Neuronal stem cell (in vitro differentiated cells): Measurements from ENCODE around the gene ADGRL3.

ENCODE experiments used
- DNase-seq: peaks from one replicate; pipeline ENCODE4 v3.0.0-alpha.2; 2013; ENCODE audit warnings: low spot score
- H2AFZ ChIP-seq: one replicate; pipeline ENCODE4 v1.6.1; 2013; ENCODE audit warnings: mild to moderate bottlenecking, low read length, inconsistent platforms
- H2AK5ac ChIP-seq: 2 replicates; pipeline ENCODE4 v1.6.1; 2013; ENCODE audit warnings: low read depth, mild to moderate bottlenecking, inconsistent platforms, low read length, moderate library complexity, mixed read lengths
- H2BK120ac ChIP-seq: 2 replicates; pipeline ENCODE4 v1.6.1; 2013; ENCODE audit warnings: low read depth, mild to moderate bottlenecking, inconsistent platforms, low read length, moderate library complexity, mixed read lengths
- H2BK12ac ChIP-seq: one replicate; pipeline ENCODE4 v1.6.1; 2013; ENCODE audit warnings: low read length, inconsistent platforms
- H2BK15ac ChIP-seq: 2 replicates; pipeline ENCODE4 v1.6.1; 2013; ENCODE audit warnings: mild to moderate bottlenecking, low read length, inconsistent platforms, mixed read lengths
- H2BK5ac ChIP-seq: one replicate; pipeline ENCODE4 v1.6.1; 2013; ENCODE audit warnings: inconsistent platforms, mild to moderate bottlenecking, low read length, moderate library complexity
- H3K14ac ChIP-seq: one replicate; pipeline ENCODE4 v1.6.1; 2013; ENCODE audit warnings: low read length, inconsistent platforms
- H3K18ac ChIP-seq: 2 replicates; pipeline ENCODE4 v1.6.1; 2013; ENCODE audit warnings: low read length, inconsistent platforms
- H3K23ac ChIP-seq: 2 replicates; pipeline ENCODE4 v1.6.1; 2013; ENCODE audit warnings: low read depth, mild to moderate bottlenecking, mixed read lengths, low read length, inconsistent platforms; ENCODE audit not compliant: poor library complexity
- H3K27ac ChIP-seq: replicated peaks from 3 replicates; pipeline ENCODE4 v1.5.1; 2013; ENCODE audit warnings: low read length, inconsistent platforms
- H3K27me3 ChIP-seq, 3 experiments: 2 replicates each; pipeline ENCODE4 v1.6.1; 2013; ENCODE audit warnings: low read length in 3 of 3, mild to moderate bottlenecking in 2 of 3, inconsistent platforms in 1 of 3, low read depth in 1 of 3, mixed read lengths in 1 of 3, moderate library complexity in 1 of 3; ENCODE audit not compliant: control insufficient read depth in 3 of 3, insufficient read depth in 3 of 3
- H3K36me3 ChIP-seq, 2 donors: replicated peaks in 1 of 2; 2 replicates each; pipeline ENCODE4 v1.6.1; 2013; ENCODE audit warnings: low read length in 2 of 2; ENCODE audit not compliant: control insufficient read depth in 2 of 2, insufficient read depth in 2 of 2
- H3K4ac ChIP-seq: 2 replicates; pipeline ENCODE4 v1.6.1; 2013; ENCODE audit warnings: inconsistent platforms, mild to moderate bottlenecking, low read length, moderate library complexity
- H3K4me1 ChIP-seq, 2 donors: 1 replicate in 1 of 2; 2 replicates in 1 of 2; pipeline ENCODE4 v1.6.1; 2013; ENCODE audit warnings: low read length in 2 of 2, low read depth in 1 of 2; ENCODE audit not compliant: control insufficient read depth in 2 of 2, insufficient read depth in 1 of 2
- H3K4me2 ChIP-seq: one replicate; pipeline ENCODE4 v1.6.1; 2013; ENCODE audit warnings: mild to moderate bottlenecking, low read length, inconsistent platforms; ENCODE audit not compliant: insufficient read depth, poor library complexity, severe bottlenecking
- H3K4me3 ChIP-seq, 2 donors: 2 replicates each; pipeline ENCODE4 v1.5.1; 2013; ENCODE audit warnings: low read length in 2 of 2, mild to moderate bottlenecking in 2 of 2, inconsistent platforms in 1 of 2, moderate library complexity in 1 of 2
- H3K79me1 ChIP-seq: one replicate; pipeline ENCODE4 v1.6.1; 2013; ENCODE audit warnings: low read depth, mild to moderate bottlenecking, inconsistent platforms, low read length, moderate library complexity
- H3K9ac ChIP-seq: one replicate; pipeline ENCODE4 v1.6.1; 2013; ENCODE audit warnings: mild to moderate bottlenecking, low read depth, low read length, inconsistent platforms; ENCODE audit not compliant: poor library complexity
- H3K9me3 ChIP-seq, 2 donors: replicated peaks in 1 of 2; 2 replicates each; pipeline versions ENCODE3 to v1.6.1; 2013; ENCODE audit warnings: low read length in 2 of 2, mild to moderate bottlenecking in 2 of 2, inconsistent platforms in 1 of 2, low read depth in 1 of 2, mixed read lengths in 1 of 2, moderate library complexity in 1 of 2; ENCODE audit not compliant: control insufficient read depth in 2 of 2, insufficient read depth in 1 of 2
- H4K8ac ChIP-seq: one replicate; pipeline ENCODE4 v1.6.1; 2013; ENCODE audit warnings: low read depth, mild to moderate bottlenecking, inconsistent platforms, low read length, moderate library complexity
- H4K91ac ChIP-seq: one replicate; pipeline ENCODE4 v1.6.1; 2013; ENCODE audit warnings: low read length, low read depth, mild to moderate bottlenecking, inconsistent platforms; ENCODE audit not compliant: poor library complexity
- WGBS, 2 donors: extraction: QIAGEN DNeasy Blood & Tissue Kit; methylation state at CpG; one replicate each; pipeline ENCODE4 v1.1.7; 2013; ENCODE audit warnings: missing lambda C conversion rate in 2 of 2, mixed read lengths in 1 of 2; ENCODE audit not compliant: insufficient read length in 2 of 2, insufficient replicate concordance in 1 of 2; ENCODE audit errors: extremely low coverage in 2 of 2; 5-methylcytosine and 5-hydroxymethylcytosine counted together

ADGRL3 gene

GRCh38 chr4:62075521-62075920 lies 875.4 kb downstream of the ADGRL3 start:
- Histone ChIP-seq H3K9ac (no peak overlapping the region), H3K36me3 (peaks cover 0 to 2% of the 10 kb centered on the region in 2 donors), H2BK15ac (no peak overlapping the region), H4K8ac (no peak overlapping the region), H2BK120ac (no peak overlapping the region), H4K91ac (no peak overlapping the region), H2AK5ac (no peak overlapping the region), H3K23ac (no peak overlapping the region), H3K9me3 (no peaks in the 10 kb centered on the region), H3K4me2 (no peak overlapping the region), H2BK12ac (no peak overlapping the region), H3K79me1 (no peaks in the 10 kb centered on the region), H2BK5ac (no peak overlapping the region), H3K27ac (no peak overlapping the region), H3K27me3 (no peaks in the 10 kb centered on the region), H3K4me3 (no peak overlapping the region), H3K14ac (no peak overlapping the region), H2AFZ (no peak overlapping the region), H3K4ac (no peak overlapping the region), H3K4me1 (no peaks in the 10 kb centered on the region), H3K18ac (no peak overlapping the region)
- no peak for DNase-seq
- no CpG with 5 or more reads among the region's 3 CpGs for WGBS, 2 donors

- H3K18ac ChIP-seq, result no peak overlapping the region
- no peaks in the 10 kb centered on the region for H3K4me1 ChIP-seq
- no peaks in the 10 kb centered on the region for H3K9me3 ChIP-seq
- no peak overlapping the region for H2BK15ac ChIP-seq
- H3K9ac ChIP-seq, result no peak overlapping the region
- H4K8ac ChIP-seq, result no peak overlapping the region
- no peak overlapping the region for H3K4me2 ChIP-seq
- no peak overlapping the region for H3K14ac ChIP-seq
- no peak overlapping the region for H4K91ac ChIP-seq
- no peak overlapping the region for H3K4ac ChIP-seq
- no peak overlapping the region for H3K4me3 ChIP-seq
- no peaks in the 10 kb centered on the region for H3K79me1 ChIP-seq
- no peaks in the 10 kb centered on the region for H3K36me3 ChIP-seq
- no peak overlapping the region for H2BK5ac ChIP-seq
- no peaks in the 10 kb centered on the region for H3K27me3 ChIP-seq
- WGBS, 2 donors, result no CpG with 5 or more reads among the region's 1 CpG
- no peak overlapping the region for H2AK5ac ChIP-seq
- H2AFZ ChIP-seq, result no peak overlapping the region
- no peak overlapping the region for H2BK12ac ChIP-seq
- DNase-seq, result no peak
- no peak overlapping the region for H3K23ac ChIP-seq
- H2BK120ac ChIP-seq, result no peak overlapping the region
- H3K27ac ChIP-seq, result no peak overlapping the region
Measured at GRCh38 chr4:62077406-62077805, 877.3 kb downstream of the ADGRL3 start.

GRCh38 chr4:62080431-62080830 lies 880.3 kb downstream of the ADGRL3 start:
- Histone ChIP-seq H3K9me3 (no peaks in the 10 kb centered on the region), H2AK5ac (no peak overlapping the region), H2BK120ac (no peak overlapping the region)

GRCh38 chr4:62087706-62088105 lies 887.6 kb downstream of the ADGRL3 start:
- H3K18ac ChIP-seq, result no peak overlapping the region
- no peak overlapping the region for H3K14ac ChIP-seq
- H3K36me3 ChIP-seq, result no peaks in the 10 kb centered on the region
- no peaks in the 10 kb centered on the region for H3K4me1 ChIP-seq
- no peak overlapping the region for H4K91ac ChIP-seq
- no peak overlapping the region for H3K4ac ChIP-seq
- no peak overlapping the region for H3K23ac ChIP-seq
- H2AFZ ChIP-seq, result no peak overlapping the region
- no peaks in the 10 kb centered on the region for H3K79me1 ChIP-seq
- no peaks in the 10 kb centered on the region for H3K9me3 ChIP-seq
- H3K4me3 ChIP-seq, result no peak overlapping the region
- no peaks in the 10 kb centered on the region for H3K27me3 ChIP-seq
- no peak overlapping the region for H3K4me2 ChIP-seq
- no peak overlapping the region for H4K8ac ChIP-seq
- no peak overlapping the region for H2BK12ac ChIP-seq
- H3K27ac ChIP-seq, result no peak overlapping the region
- DNase-seq, result no peak
- no peak overlapping the region for H3K9ac ChIP-seq
- H2AK5ac ChIP-seq, result no peak overlapping the region
- no peak overlapping the region for H2BK5ac ChIP-seq
- H2BK120ac ChIP-seq, result no peak overlapping the region
- no peak overlapping the region for H2BK15ac ChIP-seq

More at GRCh38 chr4:62080431-62080830, 880.3 kb downstream of the ADGRL3 start:
- no peak overlapping the region for H4K8ac ChIP-seq
- no peak overlapping the region for H2BK15ac ChIP-seq
- no peaks in the 10 kb centered on the region for H3K36me3 ChIP-seq
- H4K91ac ChIP-seq, result no peak overlapping the region
- no peak overlapping the region for H2BK5ac ChIP-seq
- no CpG with 5 or more reads among the region's 1 CpG for WGBS, 2 donors
- H3K4me2 ChIP-seq, result no peak overlapping the region
- H3K4me3 ChIP-seq, result no peak overlapping the region
- no peaks in the 10 kb centered on the region for H3K27me3 ChIP-seq
- no peaks in the 10 kb centered on the region for H3K79me1 ChIP-seq
- no peak overlapping the region for H2BK12ac ChIP-seq
- H3K9ac ChIP-seq, result no peak overlapping the region
- H3K14ac ChIP-seq, result no peak overlapping the region
- no peaks in the 10 kb centered on the region for H3K4me1 ChIP-seq
- H2AFZ ChIP-seq, result no peak overlapping the region
- H3K4ac ChIP-seq, result no peak overlapping the region
- no peak overlapping the region for H3K18ac ChIP-seq
- DNase-seq, result no peak
- H3K23ac ChIP-seq, result no peak overlapping the region
- H3K27ac ChIP-seq, result no peak overlapping the region
